ENCODE results near the gene SLC35F6. TPM values are rescaled to one million over a fixed set of nuclear protein-coding genes. Genes with fewer than 3 reads are reported as not detected.

The SLC35F6 gene
- total and polyA plus RNA-seq, 9 of the 15 experiments (the other 6 are each of a cell fraction or from before 2014, with no cell fraction given) = 11.9 to 47.3 (median 22.5) TPM

DNA sequence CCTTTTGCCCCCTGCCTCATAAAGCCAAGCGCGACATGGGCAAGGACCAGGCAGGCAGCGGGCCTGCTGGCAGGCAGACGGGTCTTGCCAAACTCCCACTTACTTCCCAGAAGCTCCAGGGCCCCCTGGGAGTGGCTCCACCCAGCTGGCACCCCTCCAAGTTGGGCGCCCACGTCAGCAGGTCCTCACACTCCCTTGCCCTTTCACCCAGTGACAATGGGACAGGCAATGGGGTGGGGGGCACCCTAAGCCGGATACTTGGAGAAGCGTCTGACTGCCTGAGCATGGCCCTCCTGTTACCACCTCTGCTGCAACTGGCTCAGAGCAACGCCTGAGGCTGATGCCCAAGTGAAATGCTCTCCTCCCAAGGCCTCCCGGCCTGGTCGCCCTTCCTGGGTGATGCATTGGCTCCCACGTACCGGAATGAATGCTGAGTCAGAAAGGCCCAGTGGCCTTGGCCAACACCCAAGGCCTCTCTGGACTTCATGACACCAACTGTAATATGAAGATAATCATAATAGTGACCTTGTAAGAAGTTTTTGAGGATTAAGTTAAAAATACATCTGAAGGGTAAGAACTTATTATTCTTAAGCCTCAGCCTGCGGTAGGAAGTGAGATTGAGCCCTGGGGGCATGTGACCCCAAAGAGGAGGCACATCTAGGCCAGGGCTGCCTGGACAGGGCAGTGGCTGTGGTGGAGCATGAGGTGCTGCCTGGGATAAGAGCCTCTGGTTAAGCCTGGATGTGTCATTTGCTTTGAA lies 39.9 kb upstream of the SLC35F6 start (continued):
- TF ChIP-seq L3MBTL2 (IDR thresholded peaks at IDR 0.05) (peak; percentile 82), ZBTB7A (IDR thresholded peaks at IDR 0.05; ENCODE audit: borderline replicate concordance, control insufficient read depth, low read depth, low read length) (peak; percentile 55; the same call in 1 of the 2 replicates), KDM2B (CRISPR knock-in tag; IDR thresholded peaks at IDR 0.05) (no peak), HEY1 (CRISPR knock-in tag; IDR thresholded peaks at IDR 0.05; ENCODE audit: borderline replicate concordance) (no peak), FOXK2 (conservative IDR thresholded peaks at IDR 0.05 in 1 of 2, IDR thresholded peaks at IDR 0.05 in 1 of 2; ENCODE audit: low read depth in 2 of 2) (no peak), JUND (IDR thresholded peaks at IDR 0.05; ENCODE audit: borderline replicate concordance, low read depth, low read length) (peak; percentile 71), JUND (tag; IDR thresholded peaks at IDR 0.05; ENCODE audit: borderline replicate concordance, low read depth, low read length) (no peak; the same call in 1 of the 3 replicates), NFRKB (IDR thresholded peaks at IDR 0.05; ENCODE audit: low read depth) (peak; percentile 64; the same call in 1 of the 2 replicates), POLR2G (IDR thresholded peaks at IDR 0.05; ENCODE audit: low read depth, low read length) (0 out of 2 replicates have a peak, but pooled peaks have one; percentile 30), ZFP36 (IDR thresholded peaks at IDR 0.05; ENCODE audit: low read depth, low read length, partially characterized antibody) (peak; percentile 90), ZC3H11A (IDR thresholded peaks at IDR 0.05; ENCODE audit: low read depth, low read length) (no peak), RFX5 (IDR thresholded peaks at IDR 0.05; ENCODE audit: low read depth, low read length) (no peak), ZBTB1 (CRISPR knock-in tag; IDR thresholded peaks at IDR 0.05; ENCODE audit: borderline replicate concordance, low read depth) (no peak), RCOR1 (IDR thresholded peaks at IDR 0.05; ENCODE audit: borderline replicate concordance in 1 of 2, low read depth in 2 of 2, low read length in 2 of 2) (peak in 1 of 2 experiments; percentile 73; a peak in 2 of 4 replicates), BHLHE40 (IDR thresholded peaks at IDR 0.05; ENCODE audit: low read length) (no peak; the same call in 1 of the 2 replicates), TRIM24 (IDR thresholded peaks at IDR 0.05) (0 out of 4 replicates have a peak, but pooled peaks of 1 of the 2 experiments have one; percentile 17)
- TF ChIP-seq, protein P1, sequence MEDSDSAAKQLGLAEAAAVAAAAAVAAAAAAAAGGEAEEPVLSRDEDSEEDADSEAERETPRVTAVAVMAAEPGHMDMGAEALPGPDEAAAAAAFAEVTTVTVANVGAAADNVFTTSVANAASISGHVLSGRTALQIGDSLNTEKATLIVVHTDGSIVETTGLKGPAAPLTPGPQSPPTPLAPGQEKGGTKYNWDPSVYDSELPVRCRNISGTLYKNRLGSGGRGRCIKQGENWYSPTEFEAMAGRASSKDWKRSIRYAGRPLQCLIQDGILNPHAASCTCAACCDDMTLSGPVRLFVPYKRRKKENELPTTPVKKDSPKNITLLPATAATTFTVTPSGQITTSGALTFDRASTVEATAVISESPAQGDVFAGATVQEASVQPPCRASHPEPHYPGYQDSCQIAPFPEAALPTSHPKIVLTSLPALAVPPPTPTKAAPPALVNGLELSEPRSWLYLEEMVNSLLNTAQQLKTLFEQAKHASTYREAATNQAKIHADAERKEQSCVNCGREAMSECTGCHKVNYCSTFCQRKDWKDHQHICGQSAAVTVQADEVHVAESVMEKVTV (CRISPR knock-in tag; IDR thresholded peaks at IDR 0.05) = no peak
- TF ChIP-seq, protein P2, sequence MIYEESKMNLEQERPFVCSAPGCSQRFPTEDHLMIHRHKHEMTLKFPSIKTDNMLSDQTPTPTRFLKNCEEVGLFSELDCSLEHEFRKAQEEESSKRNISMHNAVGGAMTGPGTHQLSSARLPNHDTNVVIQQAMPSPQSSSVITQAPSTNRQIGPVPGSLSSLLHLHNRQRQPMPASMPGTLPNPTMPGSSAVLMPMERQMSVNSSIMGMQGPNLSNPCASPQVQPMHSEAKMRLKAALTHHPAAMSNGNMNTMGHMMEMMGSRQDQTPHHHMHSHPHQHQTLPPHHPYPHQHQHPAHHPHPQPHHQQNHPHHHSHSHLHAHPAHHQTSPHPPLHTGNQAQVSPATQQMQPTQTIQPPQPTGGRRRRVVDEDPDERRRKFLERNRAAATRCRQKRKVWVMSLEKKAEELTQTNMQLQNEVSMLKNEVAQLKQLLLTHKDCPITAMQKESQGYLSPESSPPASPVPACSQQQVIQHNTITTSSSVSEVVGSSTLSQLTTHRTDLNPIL (CRISPR knock-in tag; IDR thresholded peaks at IDR 0.05) = no peak
- TF ChIP-seq, protein P3, sequence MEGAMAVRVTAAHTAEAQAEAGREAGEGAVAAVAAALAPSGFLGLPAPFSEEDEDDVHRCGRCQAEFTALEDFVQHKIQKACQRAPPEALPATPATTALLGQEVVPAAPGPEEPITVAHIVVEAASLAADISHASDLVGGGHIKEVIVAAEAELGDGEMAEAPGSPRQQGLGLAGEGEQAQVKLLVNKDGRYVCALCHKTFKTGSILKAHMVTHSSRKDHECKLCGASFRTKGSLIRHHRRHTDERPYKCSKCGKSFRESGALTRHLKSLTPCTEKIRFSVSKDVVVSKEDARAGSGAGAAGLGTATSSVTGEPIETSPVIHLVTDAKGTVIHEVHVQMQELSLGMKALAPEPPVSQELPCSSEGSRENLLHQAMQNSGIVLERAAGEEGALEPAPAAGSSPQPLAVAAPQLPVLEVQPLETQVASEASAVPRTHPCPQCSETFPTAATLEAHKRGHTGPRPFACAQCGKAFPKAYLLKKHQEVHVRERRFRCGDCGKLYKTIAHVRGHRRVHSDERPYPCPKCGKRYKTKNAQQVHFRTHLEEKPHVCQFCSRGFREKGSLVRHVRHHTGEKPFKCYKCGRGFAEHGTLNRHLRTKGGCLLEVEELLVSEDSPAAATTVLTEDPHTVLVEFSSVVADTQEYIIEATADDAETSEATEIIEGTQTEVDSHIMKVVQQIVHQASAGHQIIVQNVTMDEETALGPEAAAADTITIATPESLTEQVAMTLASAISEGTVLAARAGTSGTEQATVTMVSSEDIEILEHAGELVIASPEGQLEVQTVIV (CRISPR knock-in tag; IDR thresholded peaks at IDR 0.05; ENCODE audit: borderline replicate concordance) = no peak
- TF ChIP-seq, protein P4, sequence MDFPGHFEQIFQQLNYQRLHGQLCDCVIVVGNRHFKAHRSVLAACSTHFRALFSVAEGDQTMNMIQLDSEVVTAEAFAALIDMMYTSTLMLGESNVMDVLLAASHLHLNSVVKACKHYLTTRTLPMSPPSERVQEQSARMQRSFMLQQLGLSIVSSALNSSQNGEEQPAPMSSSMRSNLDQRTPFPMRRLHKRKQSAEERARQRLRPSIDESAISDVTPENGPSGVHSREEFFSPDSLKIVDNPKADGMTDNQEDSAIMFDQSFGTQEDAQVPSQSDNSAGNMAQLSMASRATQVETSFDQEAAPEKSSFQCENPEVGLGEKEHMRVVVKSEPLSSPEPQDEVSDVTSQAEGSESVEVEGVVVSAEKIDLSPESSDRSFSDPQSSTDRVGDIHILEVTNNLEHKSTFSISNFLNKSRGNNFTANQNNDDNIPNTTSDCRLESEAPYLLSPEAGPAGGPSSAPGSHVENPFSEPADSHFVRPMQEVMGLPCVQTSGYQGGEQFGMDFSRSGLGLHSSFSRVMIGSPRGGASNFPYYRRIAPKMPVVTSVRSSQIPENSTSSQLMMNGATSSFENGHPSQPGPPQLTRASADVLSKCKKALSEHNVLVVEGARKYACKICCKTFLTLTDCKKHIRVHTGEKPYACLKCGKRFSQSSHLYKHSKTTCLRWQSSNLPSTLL (IDR thresholded peaks at IDR 0.05) = no peak

Data from K562 (cell line).